HFF-Myc (cell line): Measurements from ENCODE around the gene SNRNP48.

Source experiments
- DNase-seq: peaks from one replicate; pipeline ENCODE4 v3.0.0-alpha.2; 2011; ENCODE audit warnings: low read depth; ENCODE audit errors: extremely low read depth
- H3K4me3 ChIP-seq: replicated peaks from 2 replicates; pipeline ENCODE4 v1.5.1; 2011; ENCODE audit warnings: low read depth, mild to moderate bottlenecking, control low read depth, low read length
- TF ChIP-seq, protein P1 (sequence below): IDR thresholded peaks from 2 replicates; pipeline ENCODE4 v1.5.1; 2012; ENCODE audit warnings: mild to moderate bottlenecking, low read depth, low read length, control low read depth; ENCODE audit errors: missing control alignments

Gene SNRNP48

DNA sequence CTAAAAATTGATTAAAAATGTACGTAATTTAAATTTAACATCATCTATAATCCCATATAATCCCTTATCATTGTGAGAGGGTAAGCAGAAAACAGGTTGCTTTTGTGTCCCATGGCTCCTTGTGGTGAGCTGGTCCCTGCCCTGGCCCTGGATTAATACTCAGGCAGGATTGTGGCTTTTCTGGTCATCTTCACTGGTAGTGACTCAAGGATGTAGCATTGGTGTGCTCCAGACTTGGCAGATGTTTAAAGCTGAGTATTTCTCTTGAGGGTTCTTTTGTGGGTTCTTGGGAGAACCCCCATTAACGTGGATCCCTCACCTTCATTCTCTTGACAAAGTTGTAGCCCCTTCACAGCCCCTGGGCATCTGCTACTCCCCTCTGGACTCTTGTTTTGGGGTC is 39.3 kb downstream of the SNRNP48 start:
- H3K4me3 ChIP-seq = no peak overlapping the region
- TF ChIP-seq, protein P1, sequence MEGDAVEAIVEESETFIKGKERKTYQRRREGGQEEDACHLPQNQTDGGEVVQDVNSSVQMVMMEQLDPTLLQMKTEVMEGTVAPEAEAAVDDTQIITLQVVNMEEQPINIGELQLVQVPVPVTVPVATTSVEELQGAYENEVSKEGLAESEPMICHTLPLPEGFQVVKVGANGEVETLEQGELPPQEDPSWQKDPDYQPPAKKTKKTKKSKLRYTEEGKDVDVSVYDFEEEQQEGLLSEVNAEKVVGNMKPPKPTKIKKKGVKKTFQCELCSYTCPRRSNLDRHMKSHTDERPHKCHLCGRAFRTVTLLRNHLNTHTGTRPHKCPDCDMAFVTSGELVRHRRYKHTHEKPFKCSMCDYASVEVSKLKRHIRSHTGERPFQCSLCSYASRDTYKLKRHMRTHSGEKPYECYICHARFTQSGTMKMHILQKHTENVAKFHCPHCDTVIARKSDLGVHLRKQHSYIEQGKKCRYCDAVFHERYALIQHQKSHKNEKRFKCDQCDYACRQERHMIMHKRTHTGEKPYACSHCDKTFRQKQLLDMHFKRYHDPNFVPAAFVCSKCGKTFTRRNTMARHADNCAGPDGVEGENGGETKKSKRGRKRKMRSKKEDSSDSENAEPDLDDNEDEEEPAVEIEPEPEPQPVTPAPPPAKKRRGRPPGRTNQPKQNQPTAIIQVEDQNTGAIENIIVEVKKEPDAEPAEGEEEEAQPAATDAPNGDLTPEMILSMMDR = no peak
- no peak for DNase-seq

- DNase-seq = no peak
- TF ChIP-seq, protein P1 = no peak
- no peak overlapping the region for H3K4me3 ChIP-seq
These were observed 40.8 kb downstream of the SNRNP48 start for GRCh38 chr6:7630792-7631191.

- TF ChIP-seq, protein P1 = no peak
- no peak overlapping the region for H3K4me3 ChIP-seq
- no peak for DNase-seq
These were observed 41.5 kb downstream of the SNRNP48 start for GRCh38 chr6:7631466-7631865.

DNA sequence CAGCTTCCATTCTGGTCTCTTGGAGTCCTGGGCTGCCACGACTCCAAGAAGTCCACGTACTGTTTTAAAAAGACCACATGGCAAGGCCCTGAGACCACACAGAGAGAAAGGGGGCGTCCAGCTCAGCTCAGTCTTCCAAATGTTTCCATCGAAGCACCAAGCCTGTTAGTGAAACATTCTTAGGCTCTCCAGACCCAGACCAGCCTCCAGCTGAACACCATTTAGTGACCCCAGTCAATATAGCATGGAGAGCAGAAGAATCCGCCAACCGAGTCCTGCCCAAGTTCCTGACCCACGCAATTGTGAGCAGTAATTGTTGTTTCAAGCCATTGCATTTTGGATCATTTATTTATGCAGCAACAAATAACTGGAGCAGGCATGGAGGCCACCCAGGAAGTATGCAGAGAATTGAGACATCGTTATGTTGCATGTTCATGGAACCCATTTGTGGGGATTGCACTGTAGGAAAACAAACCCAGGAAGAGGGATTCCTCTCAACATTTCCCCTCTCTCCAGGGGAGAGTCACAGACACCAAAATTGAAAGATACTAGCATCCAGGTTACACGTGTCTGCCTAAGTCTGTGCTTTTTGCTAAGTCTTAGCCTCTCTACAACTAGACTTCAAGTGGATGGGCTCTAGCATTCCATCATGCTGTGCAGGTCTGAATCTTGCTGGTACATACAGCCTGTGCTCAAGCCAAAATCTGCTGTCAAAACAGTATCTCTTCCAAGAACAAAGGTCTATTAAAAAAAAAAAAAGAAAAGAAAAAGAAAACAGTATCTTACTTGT is 42.7 kb downstream of the SNRNP48 start:
- H3K4me3 ChIP-seq = no peak overlapping the region
- TF ChIP-seq, protein P1 = no peak
- no peak for DNase-seq

GRCh38 chr6:7633361-7633760 is 43.4 kb downstream of the SNRNP48 start:
- no peak overlapping the region for H3K4me3 ChIP-seq
- no peak for DNase-seq
- TF ChIP-seq, protein P1 = no peak

GRCh38 chr6:7636151-7636550 is 46.2 kb downstream of the SNRNP48 start:
- H3K4me3 ChIP-seq = no peak overlapping the region
- no peak for DNase-seq
- TF ChIP-seq, protein P1 = no peak

DNA sequence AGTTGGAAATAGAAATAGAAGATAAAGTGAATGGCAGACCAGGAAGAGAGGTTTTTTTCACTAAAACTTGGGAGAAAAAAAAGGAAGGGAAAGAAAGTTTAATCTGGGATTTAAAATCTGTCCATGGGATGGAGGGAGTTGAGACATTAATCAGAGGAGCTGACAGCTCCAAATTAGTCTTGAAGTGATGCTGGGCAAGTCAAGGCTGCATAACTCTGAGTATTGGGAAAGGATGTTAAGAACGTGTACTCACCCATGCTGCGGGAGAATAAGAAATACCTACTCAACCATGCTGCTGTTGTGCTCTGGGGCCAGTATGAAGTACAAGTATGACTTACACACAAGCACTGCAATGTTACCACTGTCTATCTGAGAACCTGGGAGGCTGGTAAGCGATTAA is 47.5 kb downstream of the SNRNP48 start:
- TF ChIP-seq, protein P1 = no peak
- DNase-seq = no peak
- H3K4me3 ChIP-seq = no peak overlapping the region
